Inferior parietal cortex (tissue), 1 donor: ENCODE measurements around the gene FAM131B.

Experiments
- DNase-seq: peaks from one replicate; pipeline ENCODE4 v3.0.0-alpha.2; 2016; ENCODE audit errors: extremely low spot score

The FAM131B gene

GRCh38 chr7:143359771-143360353 is 2.7 kb downstream of the FAM131B start:
- no peak for DNase-seq

GRCh38 chr7:143358626-143359025 is 3.9 kb downstream of the FAM131B start:
- no peak for DNase-seq

- DNase-seq = no peak
Observed at GRCh38 chr7:143356414-143357050, 6.0 kb downstream of the FAM131B start.

DNA sequence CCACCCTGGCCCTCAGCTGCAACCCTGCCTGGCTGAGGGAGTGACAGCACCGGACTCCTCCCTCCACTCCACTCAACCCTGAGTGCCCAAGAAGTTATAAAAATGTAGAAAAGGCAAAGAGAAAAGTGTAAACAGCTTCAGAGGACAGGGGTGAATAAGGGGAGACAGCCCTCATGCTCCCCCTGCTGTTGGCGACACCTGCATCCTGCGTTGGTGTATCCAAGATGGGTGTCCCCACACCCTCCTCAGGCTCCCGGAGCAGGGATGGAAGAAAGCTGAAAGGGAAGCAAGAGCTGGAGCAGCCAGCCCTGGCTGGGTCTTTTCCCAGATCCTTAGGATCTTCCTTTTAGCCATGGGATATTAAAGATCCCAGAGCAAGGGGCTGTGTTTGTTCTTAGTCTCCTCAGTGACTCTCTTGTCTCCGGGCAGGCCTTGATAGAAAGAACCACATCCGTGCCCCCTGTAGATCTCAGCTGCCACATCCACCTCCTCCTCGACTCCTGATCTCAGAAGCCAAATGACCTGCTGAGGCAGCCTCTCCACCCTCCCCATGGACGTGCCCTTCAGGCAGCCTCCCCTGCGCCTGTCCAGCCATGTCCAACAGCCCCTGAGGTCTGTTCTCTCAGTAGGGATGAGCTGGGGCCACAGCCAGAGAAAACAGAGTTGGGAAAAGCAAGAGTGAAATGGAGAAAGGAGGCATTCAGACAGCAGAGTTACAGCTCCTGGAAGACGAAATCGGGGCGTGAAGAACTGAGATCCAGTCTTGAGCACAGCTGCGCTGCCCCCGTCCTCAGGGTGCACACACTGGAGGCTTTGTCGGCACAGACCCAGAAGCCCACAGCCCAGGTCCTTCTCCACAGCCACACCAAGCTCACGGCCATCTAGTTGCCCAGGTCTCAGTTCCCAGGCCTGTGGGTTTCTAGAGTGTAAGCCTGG is 6.8 kb downstream of the FAM131B start:
- no peak for DNase-seq

GRCh38 chr7:143354965-143355364 is 7.5 kb downstream of the FAM131B start:
- no peak for DNase-seq

- DNase-seq = no peak
Observed at GRCh38 chr7:143354376-143354775, 8.1 kb downstream of the FAM131B start.

DNA sequence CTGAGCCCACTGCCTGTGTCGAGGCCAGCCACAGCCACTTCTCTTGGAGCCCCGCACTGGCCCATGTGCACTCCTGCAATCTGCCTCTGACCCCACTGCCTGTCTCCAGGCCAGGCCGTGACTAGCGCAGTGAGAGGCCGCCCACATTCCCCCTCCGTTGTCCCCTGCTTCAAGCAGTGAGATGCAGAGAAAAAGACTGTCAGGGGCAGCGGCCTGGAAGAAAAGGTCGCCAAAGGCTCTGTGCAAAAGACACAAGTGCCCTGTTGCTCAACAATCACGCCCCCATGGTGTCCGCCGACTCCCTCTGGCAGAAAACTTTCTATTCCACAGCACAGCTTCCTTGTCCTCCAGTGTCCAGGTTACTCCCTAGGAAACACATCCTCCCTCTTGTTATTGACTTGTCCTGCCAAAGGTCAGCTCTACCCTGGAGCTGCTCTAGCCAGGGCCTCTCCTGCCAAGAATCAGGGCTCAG is 9.9 kb downstream of the FAM131B start:
- no peak for DNase-seq

DNA sequence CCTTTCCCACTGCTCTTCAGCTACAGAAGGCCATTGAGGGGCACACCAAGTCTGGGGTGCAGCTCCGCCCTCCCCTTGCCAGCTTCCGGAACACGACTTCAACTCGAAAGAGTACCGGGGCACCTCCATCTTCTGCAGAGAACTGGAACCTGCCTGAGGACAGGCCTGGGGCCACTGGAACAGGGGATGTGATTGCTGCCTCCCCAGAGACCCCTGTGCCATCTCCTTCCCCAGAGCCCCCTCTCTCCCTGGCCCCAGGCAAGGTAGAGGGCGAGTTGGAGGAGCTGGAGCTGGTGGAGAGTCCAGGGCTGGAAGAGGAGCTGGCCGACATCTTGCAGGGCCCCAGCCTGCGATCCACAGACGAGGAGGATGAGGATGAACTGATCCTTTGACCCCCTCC is 10.9 kb downstream of the FAM131B start:
- no peak for DNase-seq

- DNase-seq = peak; percentile 69
Observed at GRCh38 chr7:143351060-143351459, 11.5 kb downstream of the FAM131B start.

DNA sequence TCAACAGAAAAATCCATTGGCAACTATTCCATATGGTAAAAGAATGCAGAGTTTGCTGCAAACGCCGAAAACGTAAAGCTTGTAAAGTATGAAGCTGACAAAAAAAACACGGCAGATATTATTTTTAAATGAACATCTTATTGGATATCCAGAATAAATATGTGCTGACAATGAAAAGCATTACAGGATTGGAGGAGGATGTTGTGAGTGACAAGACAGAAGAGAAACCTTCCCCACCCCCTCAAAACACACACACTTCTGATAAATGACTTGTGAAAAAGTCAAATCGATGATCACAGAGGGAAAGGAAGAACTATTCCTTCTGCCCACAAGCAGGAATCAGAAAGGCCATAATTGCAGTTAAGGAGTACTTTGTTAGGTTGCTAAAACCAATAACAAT is 14.6 kb downstream of the FAM131B start:
- DNase-seq = no peak

DNA sequence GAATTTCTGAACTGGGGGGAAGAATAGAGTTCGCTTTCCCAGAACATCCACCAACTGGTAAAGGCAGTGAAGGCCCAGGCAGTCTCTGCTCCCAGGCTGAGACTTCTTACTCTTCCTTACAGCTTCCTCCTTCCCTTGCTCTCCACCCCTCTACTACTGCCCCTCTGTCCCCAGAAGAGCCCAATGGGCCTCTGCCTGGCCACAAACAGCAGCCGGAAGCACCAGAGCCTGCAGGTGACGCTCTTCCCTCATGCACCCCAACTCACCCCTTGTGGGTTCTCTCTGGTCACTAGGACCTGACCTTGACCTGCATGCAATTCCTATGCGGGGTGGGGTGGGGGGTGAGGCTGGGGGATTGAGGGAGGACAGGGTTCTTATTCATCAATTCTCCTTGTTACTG is 16.5 kb downstream of the FAM131B start:
- no peak for DNase-seq

DNA sequence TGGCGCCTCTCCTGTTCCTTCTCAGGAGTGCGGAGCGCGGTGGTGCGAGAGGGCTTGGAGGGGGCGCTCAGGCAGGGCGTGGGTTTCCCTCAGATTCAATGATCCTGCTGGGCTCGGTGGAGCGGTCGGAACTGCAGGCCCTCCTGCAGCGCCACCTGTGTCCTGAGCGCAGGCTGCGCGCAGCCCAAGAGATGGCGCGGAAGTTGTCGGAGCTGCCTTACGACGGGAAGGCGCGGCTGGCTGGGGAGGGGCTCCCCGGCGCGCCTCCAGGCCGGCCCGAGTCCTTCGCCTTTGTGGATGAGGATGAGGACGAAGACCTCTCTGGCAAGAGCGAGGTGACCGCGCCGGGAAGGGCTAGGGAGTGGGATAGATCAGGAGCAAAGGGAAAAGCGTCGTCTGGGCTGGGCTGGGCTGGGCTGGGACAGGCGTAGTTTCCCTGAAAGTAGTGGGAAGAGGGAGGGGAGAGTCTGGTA is 17.0 kb downstream of the FAM131B start:
- DNase-seq = no peak

DNA sequence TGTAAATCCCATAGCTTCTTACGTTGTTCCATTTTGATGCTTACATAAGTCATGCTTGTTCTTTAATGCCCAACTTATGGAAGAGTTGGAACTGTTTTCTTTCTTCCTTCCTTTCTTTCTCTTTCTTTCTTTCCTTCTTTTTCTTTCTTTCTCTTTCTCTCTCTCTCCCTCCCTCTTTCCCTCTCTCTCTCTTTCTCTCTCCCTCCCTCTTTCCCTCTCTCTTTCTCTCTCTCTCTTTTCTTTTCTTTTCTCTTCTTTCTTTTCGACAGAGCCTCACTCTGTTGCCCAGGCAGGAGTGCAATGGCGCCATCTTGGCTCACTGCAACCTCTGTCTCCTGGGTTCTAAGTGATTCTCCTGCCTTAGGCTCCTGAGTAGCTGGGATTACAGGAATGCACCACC is 18.9 kb downstream of the FAM131B start:
- DNase-seq = no peak

DNA sequence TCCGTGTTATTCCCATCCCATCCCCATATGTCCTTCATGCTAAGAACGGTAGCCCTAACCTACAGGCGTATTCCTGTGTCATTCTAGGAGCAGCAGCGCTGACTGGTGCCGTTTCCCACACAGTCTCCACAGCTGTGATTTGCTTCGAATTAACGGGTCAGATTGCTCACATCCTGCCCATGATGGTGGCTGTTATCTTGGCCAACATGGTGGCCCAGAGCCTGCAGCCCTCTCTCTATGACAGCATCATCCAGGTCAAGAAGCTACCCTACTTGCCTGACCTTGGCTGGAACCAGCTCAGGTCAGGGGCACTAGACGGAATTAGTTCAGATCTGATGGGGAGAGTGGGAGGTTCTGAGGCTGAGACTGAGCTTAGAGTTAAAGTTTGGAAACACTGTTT is 20.7 kb downstream of the FAM131B start:
- DNase-seq = no peak

DNA sequence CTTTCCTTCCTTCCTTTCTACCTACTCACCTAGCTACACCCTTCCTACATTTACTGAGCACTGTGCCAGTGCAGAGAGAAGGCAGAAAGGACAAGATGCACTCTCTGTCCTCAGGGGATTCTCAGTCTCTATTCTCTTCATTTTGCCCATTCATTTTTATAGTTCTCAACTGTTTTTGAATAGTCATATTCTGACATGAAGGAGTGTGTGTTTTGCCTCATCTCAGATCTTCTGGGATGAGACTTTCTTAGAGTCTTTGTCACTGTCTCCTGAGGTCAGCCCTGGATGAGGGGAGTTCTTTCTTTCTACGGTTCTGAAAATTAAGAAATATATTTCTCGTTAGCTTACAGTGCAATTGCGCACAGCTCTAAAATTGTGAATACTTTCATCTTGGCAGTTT is 25.3 kb downstream of the FAM131B start:
- DNase-seq = no peak

DNA sequence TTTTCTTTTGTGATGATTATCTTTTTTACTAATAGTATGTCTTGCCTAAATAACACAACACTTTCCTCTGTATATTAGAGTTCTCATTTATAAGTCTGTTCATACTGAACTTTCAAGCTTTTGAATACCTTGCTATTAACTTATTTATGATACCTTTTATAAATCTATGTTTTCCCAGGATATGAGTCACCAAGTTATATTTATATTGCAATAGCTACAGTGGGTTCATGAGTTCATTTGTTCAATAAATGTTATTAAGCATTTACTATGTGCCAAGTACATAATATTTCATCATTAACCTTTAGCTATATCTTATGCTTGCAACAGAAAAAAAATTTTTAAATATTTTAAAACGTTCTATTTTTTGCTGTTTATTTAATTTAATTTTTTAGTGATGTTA is 28.3 kb downstream of the FAM131B start:
- no peak for DNase-seq

DNA sequence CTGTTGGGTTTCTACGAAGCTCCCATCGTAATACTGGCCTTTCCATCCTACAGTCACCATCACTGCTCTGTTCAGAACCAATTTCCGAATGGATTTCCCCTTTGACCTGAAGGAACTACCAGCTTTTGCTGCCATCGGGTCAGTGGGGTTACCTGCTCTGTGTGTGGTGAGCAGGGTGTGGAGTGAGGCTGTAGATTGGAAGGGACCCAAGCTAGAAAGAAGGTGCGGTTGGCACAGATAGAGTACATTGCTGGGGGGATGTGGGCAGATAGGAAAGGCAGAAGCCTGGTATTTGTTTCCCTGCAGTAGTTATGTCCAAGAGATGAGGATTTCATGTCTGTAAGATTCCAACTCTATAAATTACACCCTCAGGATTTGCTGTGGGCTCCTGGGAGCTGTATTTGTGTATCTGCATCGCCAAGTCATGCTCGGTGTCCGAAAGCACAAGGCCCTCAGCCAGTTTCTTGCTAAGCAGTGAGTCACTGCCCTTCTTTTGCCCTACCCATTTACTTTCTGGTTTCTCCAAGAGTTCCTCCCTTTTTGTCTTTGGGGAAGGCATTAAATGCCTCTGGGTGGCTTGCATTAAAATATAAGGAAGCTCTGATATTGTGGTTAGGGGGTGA is 31.2 kb downstream of the FAM131B start:
- DNase-seq = no peak

GRCh38 chr7:143329471-143330170 is 32.9 kb downstream of the FAM131B start:
- DNase-seq = no peak

GRCh38 chr7:143327903-143328302 is 34.6 kb downstream of the FAM131B start:
- no peak for DNase-seq

DNA sequence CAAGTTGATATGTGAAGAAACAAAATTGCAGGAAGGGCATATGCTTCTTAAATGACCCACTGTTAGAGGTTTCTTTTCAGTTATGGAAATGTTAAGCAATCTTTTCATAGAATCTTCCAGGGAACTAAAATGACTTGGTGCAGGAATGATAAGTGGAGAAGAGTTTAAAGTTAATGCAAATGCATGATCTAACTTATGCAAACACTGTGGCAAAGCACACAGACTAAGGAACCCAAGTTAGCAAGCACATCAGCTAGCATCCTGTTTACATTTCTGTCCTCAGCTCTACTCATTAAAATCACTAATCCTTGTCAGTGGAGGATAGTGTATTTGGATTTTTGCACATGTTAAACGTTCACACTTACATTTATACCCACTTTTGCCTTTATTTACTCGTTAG is 37.3 kb downstream of the FAM131B start:
- DNase-seq = no peak

DNA sequence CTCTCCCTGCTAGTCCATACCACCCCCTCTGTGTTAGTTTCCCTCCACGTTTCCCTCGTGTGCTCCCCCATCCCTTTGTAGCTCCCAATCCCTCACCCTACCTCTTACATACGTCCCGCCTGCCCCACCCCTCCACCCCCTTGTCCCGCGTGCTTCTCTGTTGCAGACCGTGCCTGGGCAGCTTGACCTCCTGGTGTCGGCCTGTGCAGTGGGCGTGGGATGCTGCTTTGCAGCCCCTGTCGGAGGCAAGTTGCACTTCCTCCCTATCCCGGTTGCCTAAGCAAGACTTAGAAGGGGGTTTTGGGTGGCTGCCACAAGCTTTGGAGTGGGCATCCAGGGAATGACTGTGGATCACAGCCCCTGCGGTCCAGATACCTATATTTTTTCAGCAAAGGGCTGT is 38.9 kb downstream of the FAM131B start:
- no peak for DNase-seq
